K562 (cell line): ENCODE measurements around the gene TRPC3. TPM values are rescaled to one million over a fixed set of nuclear protein-coding genes. Genes with fewer than 3 reads are reported as not detected.
A peak's percentile ranks its signal among the peaks of the same experiment; 100 is the strongest.

Experiments used
- ADNP ChIP-seq: fragments of 200-800 bp; sonication (Bioruptor generic); IDR thresholded peaks from 2 replicates; pipeline ENCODE4 v1.6.1; 2016; ENCODE audit warnings: missing genetic modification characterization, missing compliant biosample characterization
- ARNT ChIP-seq, 2 experiments: fragments of 450-650 bp; IDR thresholded peaks; 2 replicates each; pipeline ENCODE4 v1.6.1; 2016; ENCODE audit warnings: mild to moderate bottlenecking in 1 of 2
- BDP1 ChIP-seq: IDR thresholded peaks from 3 replicates; pipeline ENCODE4 v1.6.1; 2011; ENCODE audit not compliant: insufficient read length, insufficient read depth
- CREB1 ChIP-seq, 2 experiments: sonication (generic) in 1 of 2; formaldehyde crosslinking in 1 of 2; IDR thresholded peaks; 2 replicates each; pipeline versions ENCODE4 v1.6.1 to v1.8.0; 2012 to 2022; ENCODE audit warnings: inconsistent platforms in 1 of 2, mild to moderate bottlenecking in 1 of 2, missing genetic modification reagents in 1 of 2, moderate library complexity in 1 of 2
- ETS1 ChIP-seq: conservative IDR thresholded peaks from 2 replicates; pipeline ENCODE4 v1.6.1; 2011; ENCODE audit warnings: low read depth, mild to moderate bottlenecking, low read length; ENCODE audit not compliant: control insufficient read depth
- FOXA3 ChIP-seq, 2 experiments: fragments of 450-650 bp in 1 of 2; sonication (generic) in 1 of 2; formaldehyde crosslinking; IDR thresholded peaks in 1 of 2; conservative IDR thresholded peaks in 1 of 2; 2 replicates each; pipeline versions ENCODE4 v1.4.0 to v1.8.0; 2020 to 2022; ENCODE audit warnings: mild to moderate bottlenecking in 2 of 2, missing genetic modification reagents in 1 of 2
- FOXJ3 ChIP-seq: sonication (generic); formaldehyde crosslinking; IDR thresholded peaks from 2 replicates; pipeline ENCODE4 v1.4.0; 2020; ENCODE audit warnings: mild to moderate bottlenecking, missing genetic modification reagents
- HCFC1 ChIP-seq: IDR thresholded peaks from 2 replicates; pipeline ENCODE4 v1.6.1; 2012; ENCODE audit warnings: low read depth, low read length, improper control_type of control experiment
- KAT8 ChIP-seq: fragments of 450-650 bp; IDR thresholded peaks from 2 replicates; pipeline ENCODE4 v1.6.1; 2016; ENCODE audit warnings: low read depth, mild to moderate bottlenecking
- MYNN ChIP-seq, 2 experiments: sonication (generic); formaldehyde crosslinking in 1 of 2; IDR thresholded peaks; 2 replicates each; pipeline versions ENCODE4 v1.5.0 to v1.6.1; 2016 to 2020; ENCODE audit warnings: antibody characterized with exemption in 1 of 2, missing genetic modification reagents in 1 of 2
- PML ChIP-seq: IDR thresholded peaks from 2 replicates; pipeline ENCODE4 v1.6.1; 2012; ENCODE audit warnings: low read length, inconsistent platforms
- PYGO2 ChIP-seq: fragments of 450-650 bp; IDR thresholded peaks from 2 replicates; pipeline ENCODE4 v1.6.1; 2016; ENCODE audit warnings: mild to moderate bottlenecking, missing genetic modification characterization, moderate library complexity, missing compliant biosample characterization
- RNF2 ChIP-seq: sonication (generic); IDR thresholded peaks from 2 replicates; pipeline ENCODE4 v1.6.1; 2016
- RUNX1 ChIP-seq: sonication (generic); IDR thresholded peaks from 2 replicates; pipeline ENCODE4 v1.6.1; 2016; ENCODE audit warnings: antibody characterized with exemption, low read depth
- SAFB2 ChIP-seq: fragments of 200-400 bp; formaldehyde crosslinking; IDR thresholded peaks from 2 replicates; pipeline ENCODE4 v1.6.1; 2018; ENCODE audit warnings: borderline replicate concordance, low read length, low read depth, moderate library complexity; ENCODE audit not compliant: severe bottlenecking
- SMAD2 ChIP-seq: fragments of 150-350 bp; IDR thresholded peaks from 2 replicates; pipeline ENCODE4 v1.6.1; 2014; ENCODE audit warnings: low read depth, mild to moderate bottlenecking, low read length
- SNIP1 ChIP-seq: fragments of 450-650 bp; IDR thresholded peaks from 2 replicates; pipeline ENCODE4 v1.7.1; 2017; ENCODE audit warnings: low read depth, mild to moderate bottlenecking
- TAF9B ChIP-seq: fragments of 450-650 bp; IDR thresholded peaks from 2 replicates; pipeline ENCODE4 v1.6.1; 2018; ENCODE audit warnings: mild to moderate bottlenecking; ENCODE audit not compliant: partially characterized antibody
- ZC3H11A ChIP-seq: IDR thresholded peaks from 2 replicates; pipeline ENCODE4 v1.6.1; 2012; ENCODE audit warnings: low read depth, low read length, improper control_type of control experiment
- ZNF12 ChIP-seq: sonication (generic); formaldehyde crosslinking; IDR thresholded peaks from 2 replicates; pipeline ENCODE4 v1.4.0; 2020; ENCODE audit warnings: mild to moderate bottlenecking, missing genetic modification reagents
- ZNF212 ChIP-seq: fragments of 450-650 bp; formaldehyde crosslinking; IDR thresholded peaks from 2 replicates; pipeline ENCODE4 v1.4.0; 2020; ENCODE audit warnings: mild to moderate bottlenecking
- ZNF445 ChIP-seq: fragments of 250-450 bp; sonication (Bioruptor Pico); IDR thresholded peaks from 2 replicates; pipeline ENCODE4 v1.4.0; 2020; ENCODE audit warnings: low read depth, mild to moderate bottlenecking, moderate library complexity
- polyA plus RNA-seq, 8 experiments: library from polyadenylated mRNA; depleted of rRNA in 4 of 8; stranded (reverse) in 5 of 8; unstranded in 3 of 8; fragments of >200 nt; fragmentation: Nextera tagmentation in 2 of 8; fragmentation: Illumina TruSeq in 1 of 8; extraction: Ambion mirVana in 2 of 8; extraction: Trizol in 1 of 8; gene quantifications; 2 replicates each; pipeline versions ENCODE4 v1.2.1 to v1.2.3, GENCODE V29; 2011 to 2014; ENCODE audit warnings: inconsistent platforms in 1 of 8, missing spikeins in 1 of 8
- total RNA-seq, 7 experiments: library from RNA; depleted of rRNA in 6 of 7; stranded (reverse); fragments of >200 nt in 6 of 7; fragmentation: Illumina TruSeq in 2 of 7; extraction: Trizol in 2 of 7; gene quantifications; 2 replicates each; pipeline versions ENCODE4 v1.2.1 to v1.2.3, GENCODE V29; 2011 to 2021; ENCODE audit warnings: low replicate concordance in 1 of 7
- TF ChIP-seq, protein P1 (sequence below), 3 experiments: IDR thresholded peaks in 2 of 3; conservative IDR thresholded peaks in 1 of 3; 2 replicates each; pipeline ENCODE4 v1.5.1; 2011 to 2012; ENCODE audit warnings: low read length in 3 of 3, mild to moderate bottlenecking in 3 of 3, control low read depth in 2 of 3, improper control_type of control experiment in 1 of 3, inconsistent platforms in 1 of 3, low read depth in 1 of 3, mixed read lengths in 1 of 3, moderate library complexity in 1 of 3; ENCODE audit not compliant: insufficient read depth in 2 of 3
- TF ChIP-seq, protein P2 (sequence below): fragments of 250-450 bp; sonication (Bioruptor Pico); IDR thresholded peaks from 2 replicates; pipeline ENCODE4 v1.4.0; 2020; ENCODE audit warnings: borderline replicate concordance

TRPC3 gene
- total and polyA plus RNA-seq, 9 of the 15 experiments (the other 6 are each of a cell fraction or from before 2014, with no cell fraction given): 0.01 to 0.27 (median 0.11) TPM

GRCh38 chr4:121869841-121870822, 81.7 kb downstream of the TRPC3 start, which contains the start of gene BBS7 (continued):
- TF ChIP-seq MYNN (IDR thresholded peaks at IDR 0.05) (no peak), MYNN (CRISPR knock-in tag; IDR thresholded peaks at IDR 0.05) (no peak), ARNT (IDR thresholded peaks at IDR 0.05) (no peak), PML (peak; percentile 44; the same call in 1 of the 2 replicates), ETS1 (no peak), PYGO2 (tag) (no peak), SAFB2 (no peak), ZNF212 (CRISPR knock-in tag) (no peak), CREB1 (IDR thresholded peaks at IDR 0.05) (peak; percentile 93), CREB1 (CRISPR knock-in tag; IDR thresholded peaks at IDR 0.05) (peak; percentile 88), KAT8 (no peak), HCFC1 (no peak), FOXA3 (CRISPR knock-in tag; conservative IDR thresholded peaks at IDR 0.05 in 1 of 2, IDR thresholded peaks at IDR 0.05 in 1 of 2) (no peak), RUNX1 (no peak), BDP1 (no peak), FOXJ3 (CRISPR knock-in tag) (no peak), ZC3H11A (no peak), TAF9B (no peak), SNIP1 (no peak), RNF2 (no peak), SMAD2 (no peak), ZNF12 (no peak), ZNF445 (CRISPR knock-in tag) (no peak), ADNP (no peak)
- TF ChIP-seq, protein P1, sequence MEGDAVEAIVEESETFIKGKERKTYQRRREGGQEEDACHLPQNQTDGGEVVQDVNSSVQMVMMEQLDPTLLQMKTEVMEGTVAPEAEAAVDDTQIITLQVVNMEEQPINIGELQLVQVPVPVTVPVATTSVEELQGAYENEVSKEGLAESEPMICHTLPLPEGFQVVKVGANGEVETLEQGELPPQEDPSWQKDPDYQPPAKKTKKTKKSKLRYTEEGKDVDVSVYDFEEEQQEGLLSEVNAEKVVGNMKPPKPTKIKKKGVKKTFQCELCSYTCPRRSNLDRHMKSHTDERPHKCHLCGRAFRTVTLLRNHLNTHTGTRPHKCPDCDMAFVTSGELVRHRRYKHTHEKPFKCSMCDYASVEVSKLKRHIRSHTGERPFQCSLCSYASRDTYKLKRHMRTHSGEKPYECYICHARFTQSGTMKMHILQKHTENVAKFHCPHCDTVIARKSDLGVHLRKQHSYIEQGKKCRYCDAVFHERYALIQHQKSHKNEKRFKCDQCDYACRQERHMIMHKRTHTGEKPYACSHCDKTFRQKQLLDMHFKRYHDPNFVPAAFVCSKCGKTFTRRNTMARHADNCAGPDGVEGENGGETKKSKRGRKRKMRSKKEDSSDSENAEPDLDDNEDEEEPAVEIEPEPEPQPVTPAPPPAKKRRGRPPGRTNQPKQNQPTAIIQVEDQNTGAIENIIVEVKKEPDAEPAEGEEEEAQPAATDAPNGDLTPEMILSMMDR (IDR thresholded peaks at IDR 0.05 in 2 of 3, conservative IDR thresholded peaks at IDR 0.05 in 1 of 3; ENCODE audit: insufficient read depth in 2 of 3, low read depth in 1 of 3, low read length in 3 of 3): no peak
- TF ChIP-seq, protein P2, sequence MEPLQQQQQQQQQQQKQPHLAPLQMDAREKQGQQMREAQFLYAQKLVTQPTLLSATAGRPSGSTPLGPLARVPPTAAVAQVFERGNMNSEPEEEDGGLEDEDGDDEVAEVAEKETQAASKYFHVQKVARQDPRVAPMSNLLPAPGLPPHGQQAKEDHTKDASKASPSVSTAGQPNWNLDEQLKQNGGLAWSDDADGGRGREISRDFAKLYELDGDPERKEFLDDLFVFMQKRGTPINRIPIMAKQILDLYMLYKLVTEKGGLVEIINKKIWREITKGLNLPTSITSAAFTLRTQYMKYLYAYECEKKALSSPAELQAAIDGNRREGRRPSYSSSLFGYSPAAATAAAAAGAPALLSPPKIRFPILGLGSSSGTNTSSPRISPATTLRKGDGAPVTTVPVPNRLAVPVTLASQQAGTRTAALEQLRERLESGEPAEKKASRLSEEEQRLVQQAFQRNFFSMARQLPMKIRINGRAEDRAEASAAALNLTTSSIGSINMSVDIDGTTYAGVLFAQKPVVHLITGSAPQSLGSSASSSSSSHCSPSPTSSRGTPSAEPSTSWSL (CRISPR knock-in tag): no peak
